Keratinocyte (primary cell): ENCODE data around the gene PRKAR2A. TPM values are rescaled to one million over a fixed set of nuclear protein-coding genes. Genes with fewer than 3 reads are reported as not detected.

ENCODE experiments used
- DNase-seq: peaks from one replicate; pipeline ENCODE4 v3.0.0-alpha.2; 2011; ENCODE audit warnings: low read depth, missing footprints, low spot score
- FAIRE-seq: peaks from 2 replicates; lab custom pipeline; 2011; peaks lifted over from hg19 to GRCh38; lab: Jason Lieb, UNC
- H2AFZ ChIP-seq: 2 replicates; pipeline ENCODE4 v1.6.0; 2012; ENCODE audit warnings: low read length, control low read depth, inconsistent platforms; ENCODE audit not compliant: control insufficient read depth
- H3K27ac ChIP-seq: 2 replicates; pipeline ENCODE4 v1.5.1; 2011; ENCODE audit warnings: low read length; ENCODE audit not compliant: control insufficient read depth, insufficient read depth
- H3K27me3 ChIP-seq: 3 replicates; pipeline ENCODE4 v1.6.0; 2011; ENCODE audit warnings: low read length; ENCODE audit not compliant: control insufficient read depth, insufficient read depth; ENCODE audit errors: extremely low read depth
- H3K36me3 ChIP-seq, 2 experiments: 2 replicates in 1 of 2; 3 replicates in 1 of 2; pipeline ENCODE4 v1.5.1; 2011; ENCODE audit warnings: low read length in 2 of 2, mild to moderate bottlenecking in 1 of 2; ENCODE audit not compliant: control insufficient read depth in 2 of 2, insufficient read depth in 2 of 2; ENCODE audit errors: extremely low read depth in 1 of 2
- H3K4me1 ChIP-seq: 3 replicates; pipeline ENCODE4 v1.5.1; 2011; ENCODE audit warnings: low read length; ENCODE audit not compliant: control insufficient read depth, insufficient read depth; ENCODE audit errors: extremely low read depth
- H3K4me2 ChIP-seq: 3 replicates; pipeline ENCODE4 v1.6.0; 2011; ENCODE audit warnings: low read depth, low read length; ENCODE audit not compliant: control insufficient read depth, insufficient read depth; ENCODE audit errors: extremely low read depth
- H3K4me3 ChIP-seq, 3 experiments: fragments of 200-600 bp in 1 of 3; sonication (generic) in 1 of 3; 2 replicates in 2 of 3; 3 replicates in 1 of 3; pipeline ENCODE4 v1.5.1; 2011 to 2016; ENCODE audit warnings: low read length in 3 of 3, mild to moderate bottlenecking in 3 of 3, control low read depth in 2 of 3, inconsistent platforms in 1 of 3, low read depth in 1 of 3, mixed read lengths in 1 of 3, mixed run types in 1 of 3, moderate library complexity in 1 of 3; ENCODE audit not compliant: control insufficient read depth in 2 of 3, insufficient read depth in 2 of 3; ENCODE audit errors: extremely low read depth in 1 of 3
- H3K79me2 ChIP-seq: 2 replicates; pipeline ENCODE4 v1.6.0; 2012; ENCODE audit warnings: low read length; ENCODE audit not compliant: control insufficient read depth, insufficient read depth
- H3K9ac ChIP-seq: 3 replicates; pipeline ENCODE4 v1.6.0; 2011; ENCODE audit warnings: low read length; ENCODE audit not compliant: control insufficient read depth, insufficient read depth; ENCODE audit errors: extremely low read depth
- H3K9me1 ChIP-seq: 3 replicates; pipeline ENCODE4 v1.6.0; 2011; ENCODE audit warnings: low read length; ENCODE audit not compliant: control insufficient read depth, insufficient read depth; ENCODE audit errors: extremely low read depth
- H3K9me3 ChIP-seq: 2 replicates; pipeline ENCODE4 v1.5.1; 2012; ENCODE audit warnings: low read depth, low read length; ENCODE audit not compliant: control insufficient read depth
- H4K20me1 ChIP-seq: 3 replicates; pipeline ENCODE4 v1.6.0; 2011; ENCODE audit warnings: low read length; ENCODE audit not compliant: control insufficient read depth, insufficient read depth; ENCODE audit errors: extremely low read depth
- CTCF ChIP-seq, 3 experiments: IDR thresholded peaks in 1 of 3; conservative IDR thresholded peaks in 1 of 3; optimal IDR thresholded peaks in 1 of 3; 2 replicates in 2 of 3; 3 replicates in 1 of 3; pipeline versions ENCODE3 to v1.5.1; 2011; ENCODE audit warnings: low read length in 3 of 3, mild to moderate bottlenecking in 3 of 3, moderate library complexity in 2 of 3, control low read depth in 1 of 3, inconsistent platforms in 1 of 3; ENCODE audit not compliant: insufficient read depth in 2 of 3; ENCODE audit errors: extremely low read depth in 1 of 3
- EZH2 ChIP-seq: IDR thresholded peaks from one replicate; pipeline ENCODE4 v1.6.1; 2012; ENCODE audit warnings: inconsistent platforms, mild to moderate bottlenecking, low read length, moderate library complexity
- dilution Hi-C: fragments of 300-500 bp; cut with MboI; formaldehyde crosslinking; loops from one replicate; pipeline ENCODE4 v1.7.0; 2020; ENCODE audit warnings: low sequenced_read_pairs; ENCODE audit not compliant: extremely low pct_ligation_motif_present
- polyA plus RNA-seq, 5 experiments: library from polyadenylated mRNA; depleted of rRNA in 3 of 5; stranded (reverse) in 3 of 5; stranded (forward) in 1 of 5; unstranded in 1 of 5; fragments of >200 nt; gene quantifications; 1 replicate in 1 of 5; 2 replicates in 3 of 5; 3 replicates in 1 of 5; pipeline versions ENCODE4 v1.2.1 to v1.2.3, GENCODE V29; 2011 to 2012; ENCODE audit warnings: missing spikeins in 2 of 5, low read depth in 1 of 5, low replicate concordance in 1 of 5

PRKAR2A gene
- polyA plus RNA-seq, 1 donor (not counting 4 experiments of a cell fraction or from before 2014, with no cell fraction given) = 23.2 TPM

GRCh38 chr3:48697952-48698351, 149.7 kb downstream of the PRKAR2A start:
- Histone ChIP-seq H3K27ac (no peak overlapping the region), H3K4me3 (no peak overlapping the region), H3K9me1 (peaks cover 5% of the 10 kb centered on the region), H3K4me2 (no peak overlapping the region), H2AFZ (no peak overlapping the region), H3K27me3 (no peaks in the 10 kb centered on the region), H3K79me2 (peaks cover 87% of the 10 kb centered on the region), H3K9ac (no peak overlapping the region), H4K20me1 (peaks cover 47% of the 10 kb centered on the region), H3K9me3 (no peaks in the 10 kb centered on the region), H3K4me1 (peaks cover 22% of the 10 kb centered on the region), H3K36me3 (peaks cover 24 to 32% of the 10 kb centered on the region in 2 experiments)
- DNase-seq (no peak), FAIRE-seq (no peak)
- TF ChIP-seq EZH2 = no peak
- no peak for TF ChIP-seq CTCF (optimal IDR thresholded peaks at IDR 0.05 in 1 of 3, IDR thresholded peaks at IDR 0.05 in 1 of 3, conservative IDR thresholded peaks at IDR 0.05 in 1 of 3; ENCODE audit: extremely low read depth in 1 of 3, insufficient read depth in 2 of 3, low read length in 3 of 3)
- dilution Hi-C loops = no loop called here

- no peak for FAIRE-seq
- dilution Hi-C loops = no loop called here
- H3K9ac ChIP-seq = no peak overlapping the region
These were observed 151.1 kb downstream of the PRKAR2A start for GRCh38 chr3:48696601-48697000.

More at GRCh38 chr3:48696601-48697000, 151.1 kb downstream of the PRKAR2A start:
- no peak for DNase-seq
- Histone ChIP-seq H2AFZ (no peak overlapping the region), H3K9me1 (peaks cover 5% of the 10 kb centered on the region), H3K4me3 (no peak overlapping the region), H3K27ac (peak overlapping the region; percentile 6), H4K20me1 (peaks cover 35% of the 10 kb centered on the region), H3K4me1 (peaks cover 22% of the 10 kb centered on the region), H3K9me3 (no peaks in the 10 kb centered on the region), H3K79me2 (peaks cover 81% of the 10 kb centered on the region), H3K27me3 (no peaks in the 10 kb centered on the region), H3K36me3 (peaks cover 35 to 36% of the 10 kb centered on the region in 2 experiments), H3K4me2 (no peak overlapping the region)
- no peak for TF ChIP-seq CTCF (optimal IDR thresholded peaks at IDR 0.05 in 1 of 3, IDR thresholded peaks at IDR 0.05 in 1 of 3, conservative IDR thresholded peaks at IDR 0.05 in 1 of 3; ENCODE audit: extremely low read depth in 1 of 3, insufficient read depth in 2 of 3, low read length in 3 of 3)
- TF ChIP-seq EZH2 = no peak

Other genes with a start within 250 kb of the PRKAR2A start
- gene UQCRC1, start 238.2 kb downstream of the PRKAR2A start, polyA plus RNA-seq = 417 to 473 TPM (median 440 TPM) in 3 replicates
- not detected in 3 replicates for gene TMEM89, start 226.1 kb downstream of the PRKAR2A start, polyA plus RNA-seq
- 24.9 to 35.7 TPM (median 34.5 TPM) in 3 replicates for gene SLC26A6, start 212.4 kb downstream of the PRKAR2A start, polyA plus RNA-seq
- 0.25 to 0.53 TPM (median 0.31 TPM) in 3 replicates for gene CELSR3, start 185.0 kb downstream of the PRKAR2A start, polyA plus RNA-seq
- gene NCKIPSD, start 162.0 kb downstream of the PRKAR2A start, polyA plus RNA-seq = 9.8 to 15.8 TPM (median 10.5 TPM) in 3 replicates
- gene IP6K2, start 130.7 kb downstream of the PRKAR2A start, polyA plus RNA-seq = 94.3 to 124 TPM (median 110 TPM) in 3 replicates
- 22.4 to 27.4 TPM (median 22.6 TPM) in 3 replicates for gene SLC25A20, start 51.0 kb upstream of the PRKAR2A start, polyA plus RNA-seq
- 58.1 to 71.5 TPM (median 66.7 TPM) in 3 replicates for gene ARIH2, start 71.0 kb upstream of the PRKAR2A start, polyA plus RNA-seq
- gene P4HTM, start 142.4 kb upstream of the PRKAR2A start, polyA plus RNA-seq = 0.93 to 1.1 TPM (median 0.99 TPM) in 3 replicates
- gene WDR6, start 159.5 kb upstream of the PRKAR2A start, polyA plus RNA-seq = 61.5 to 90.9 TPM (median 77.4 TPM) in 3 replicates
- gene DALRD3, start 170.7 kb upstream of the PRKAR2A start, polyA plus RNA-seq = 33.7 to 41.1 TPM (median 37.8 TPM) in 3 replicates
- 38.3 to 70.1 TPM (median 44.8 TPM) in 3 replicates for gene NDUFAF3, start 174.2 kb upstream of the PRKAR2A start, polyA plus RNA-seq
- gene IMPDH2, start 181.5 kb upstream of the PRKAR2A start, polyA plus RNA-seq = 199 to 221 TPM (median 210 TPM) in 3 replicates
- gene QRICH1, start 246.2 kb upstream of the PRKAR2A start, polyA plus RNA-seq = 60.4 to 79.5 TPM (median 71.2 TPM) in 3 replicates